ENCODE data around the gene RCC1.
A peak's percentile ranks its signal among the peaks of the same experiment; 100 is the strongest.
"Not testable (repeated sequence)": the region's sequence is repeated elsewhere in the genome, so short reads cannot be mapped to it uniquely, and the experiment has no call there.

Gene RCC1

DNA sequence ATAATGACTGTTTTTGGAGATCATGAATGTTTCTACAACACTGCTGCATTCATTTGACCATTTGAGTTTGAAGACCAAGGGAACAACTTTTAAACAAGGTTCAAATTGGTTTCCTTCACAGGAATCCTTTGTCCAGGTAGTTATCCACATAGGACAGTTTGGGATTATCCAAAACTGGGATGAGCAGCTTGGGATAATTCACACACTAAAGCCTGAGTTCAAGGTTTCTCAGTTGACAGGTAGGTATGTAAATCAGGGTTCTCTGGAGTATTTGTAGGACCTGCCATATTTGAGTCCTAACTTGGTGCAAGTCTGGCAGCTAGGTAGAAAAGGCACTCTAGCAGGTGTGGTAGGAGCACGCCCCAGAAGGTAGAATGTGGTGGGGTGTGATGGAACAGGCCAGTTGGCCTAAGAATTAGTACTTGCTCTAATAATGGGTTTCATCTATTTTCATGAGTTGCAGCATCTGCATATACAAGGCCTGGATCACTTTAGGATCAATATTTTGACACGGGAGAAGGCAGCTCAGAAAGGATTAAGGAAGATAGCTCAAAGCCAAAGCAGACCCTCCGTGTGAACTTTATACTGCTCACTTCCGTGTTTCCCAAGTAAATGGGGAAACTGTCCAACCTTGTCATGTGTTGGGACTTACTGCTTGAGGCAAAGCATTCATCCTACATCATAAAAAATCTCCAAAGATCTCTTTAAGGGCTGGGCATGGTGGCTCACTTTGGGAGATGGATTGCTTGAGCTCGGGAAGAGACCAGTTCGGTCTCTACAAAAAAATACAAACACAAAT, 72.1 kb downstream of the RCC1 start:
- intact Hi-C loops (cut with DNase I), result no loop called here
- DNase-seq, result no peak

DNA sequence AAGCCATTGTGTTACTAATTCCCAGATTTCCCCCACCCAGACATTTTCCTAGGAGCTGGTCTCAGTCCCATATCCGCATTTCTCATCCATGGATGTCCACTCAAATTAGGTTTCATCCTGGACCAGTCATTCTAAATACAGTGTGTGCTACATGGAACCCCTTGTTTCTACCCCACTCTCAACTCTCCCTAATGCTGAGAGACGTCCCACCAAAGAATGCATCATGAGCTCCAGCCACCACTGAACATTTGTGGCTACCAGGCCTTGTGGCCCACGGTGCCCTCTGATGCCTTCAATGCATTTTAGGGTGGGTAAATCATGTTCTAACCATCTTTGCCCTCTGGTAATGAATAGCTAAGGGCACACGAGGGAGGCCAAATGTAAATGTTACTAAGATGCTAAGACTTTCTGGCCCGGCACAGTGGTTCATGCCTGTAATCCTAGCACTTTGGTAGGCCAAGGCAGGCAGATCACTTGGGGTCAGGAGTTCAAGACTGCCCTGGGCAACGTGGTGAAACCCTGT, 72.9 kb downstream of the RCC1 start:
- intact Hi-C loops (cut with DNase I), result no loop called here
- no peak for DNase-seq

DNA sequence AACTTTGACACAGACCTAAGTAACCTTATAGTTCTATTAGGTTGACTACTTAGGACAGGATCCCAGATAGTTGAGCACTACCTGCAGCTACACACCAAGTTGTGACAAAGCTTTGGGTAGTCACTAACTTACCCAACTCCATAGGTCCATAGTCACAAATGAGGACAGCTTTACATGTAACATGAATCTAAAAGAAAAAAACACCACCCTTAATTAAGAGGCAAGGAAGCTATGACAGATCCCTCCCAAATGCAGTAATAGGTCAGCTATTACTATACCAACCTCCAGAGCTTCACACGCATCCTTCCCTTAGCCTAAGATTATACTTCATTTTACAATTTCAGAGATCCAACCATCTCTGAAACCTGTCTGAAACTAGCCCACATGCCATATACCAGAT, 73.6 kb downstream of the RCC1 start:
- intact Hi-C loops (cut with DNase I), result no loop called here
- DNase-seq, result no peak

DNA sequence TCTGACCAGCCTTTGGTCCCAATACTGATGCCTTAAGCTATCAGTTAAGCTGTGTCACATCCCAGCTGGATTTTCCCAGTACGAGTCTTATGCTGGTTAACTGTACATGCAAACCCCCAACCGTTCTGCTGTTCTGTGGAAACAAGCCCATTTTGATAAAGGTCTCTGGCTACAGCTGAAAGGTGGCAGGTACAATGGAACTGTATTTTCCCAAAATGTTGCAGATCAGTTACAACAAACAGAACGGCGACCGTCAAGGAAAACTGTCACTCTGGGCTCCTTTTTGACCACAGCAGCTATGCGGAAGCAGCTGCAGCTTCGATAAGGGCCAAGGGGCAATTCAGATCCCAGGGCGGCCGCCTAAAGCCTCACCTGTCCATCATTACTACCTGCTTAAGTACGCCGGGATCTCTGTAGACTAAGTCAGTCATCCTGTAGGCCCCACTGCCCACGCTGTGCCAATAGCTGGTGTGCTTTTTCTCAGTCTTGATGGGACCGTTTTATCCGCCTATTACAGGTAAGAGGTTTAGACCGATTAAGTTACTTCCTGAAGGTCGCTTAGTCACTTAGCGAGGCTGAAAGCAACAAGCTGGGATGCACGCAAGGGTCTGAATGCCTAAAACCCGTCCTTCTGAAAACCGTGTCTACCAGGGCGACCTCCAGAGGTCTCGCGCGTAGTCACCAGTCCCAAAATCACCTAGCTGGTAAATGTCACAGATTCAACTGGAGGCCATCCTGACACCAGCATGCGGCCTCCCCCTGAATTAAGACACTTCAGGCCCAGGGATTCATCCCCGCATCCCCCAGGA, 75.1 kb downstream of the RCC1 start:
- intact Hi-C loops (cut with DNase I), result loop anchor here (5.0 kb wide), 1 partner anchor 64 kb away; no protein-coding TSS in a partner anchor
- DNase-seq, result peak in 32 of 42 donors; percentile 9 to 73 (median 41)

DNA sequence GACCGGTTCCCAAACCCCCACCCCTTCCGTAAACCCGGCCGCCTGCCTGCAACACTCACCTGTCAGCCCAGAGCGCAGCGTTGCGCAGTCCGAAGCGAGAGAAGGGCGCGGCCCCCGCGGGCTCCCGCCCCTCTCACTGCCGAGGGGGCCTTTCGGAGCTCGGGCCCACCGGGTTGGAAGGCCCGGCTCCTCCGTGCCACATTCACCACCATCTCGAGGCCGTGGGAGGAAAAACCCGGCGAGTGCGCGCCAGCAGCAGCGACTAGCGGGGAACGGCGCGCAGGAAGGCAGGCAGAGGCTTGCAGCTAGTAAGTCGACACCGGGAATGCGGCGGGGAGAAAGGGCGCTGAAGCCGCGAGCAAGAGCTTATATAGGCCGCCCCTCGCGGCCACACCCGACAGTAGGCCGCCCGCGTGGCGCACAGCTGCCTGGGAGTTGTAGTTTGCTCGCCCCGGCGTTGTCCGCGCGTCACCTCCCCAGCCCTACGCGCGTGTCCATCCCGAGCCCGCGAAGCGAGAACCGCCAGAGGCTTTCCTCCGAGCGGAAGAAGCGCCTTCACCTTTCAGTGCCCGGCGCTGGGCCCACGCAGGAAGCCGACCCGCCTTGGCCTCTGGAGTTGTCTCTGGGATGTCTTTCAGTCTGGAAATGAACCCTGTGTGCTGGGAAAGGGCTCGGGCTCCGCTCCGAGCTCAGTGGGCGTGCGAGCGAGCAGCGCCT, 75.8 kb downstream of the RCC1 start:
- intact Hi-C loops (cut with DNase I), result loop anchor here (5.0 kb wide), 1 partner anchor 64 kb away; no protein-coding TSS in a partner anchor
- peak; percentile 93 to 99 (median 97) for DNase-seq

DNA sequence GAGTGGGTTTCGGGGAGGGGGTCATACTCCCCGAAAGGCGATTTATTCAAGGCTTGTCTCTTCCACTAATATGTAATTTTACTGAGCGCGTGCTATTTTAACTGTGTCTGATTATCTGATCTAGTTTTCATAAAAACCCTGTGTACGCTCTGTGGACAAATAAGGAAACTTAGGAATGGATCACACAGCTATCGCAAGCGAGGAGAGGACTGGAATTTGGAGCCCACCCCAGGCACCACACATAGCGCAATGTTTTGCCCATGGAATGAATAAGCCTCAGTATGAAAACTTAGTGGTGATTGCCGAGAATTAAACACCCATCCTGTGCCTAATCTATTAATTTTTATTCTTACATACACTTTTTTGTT, 76.4 kb downstream of the RCC1 start:
- no peak for DNase-seq
- intact Hi-C loops (cut with DNase I), result loop anchor here (5.0 kb wide), 1 partner anchor 65 kb away; no protein-coding TSS in a partner anchor

DNA sequence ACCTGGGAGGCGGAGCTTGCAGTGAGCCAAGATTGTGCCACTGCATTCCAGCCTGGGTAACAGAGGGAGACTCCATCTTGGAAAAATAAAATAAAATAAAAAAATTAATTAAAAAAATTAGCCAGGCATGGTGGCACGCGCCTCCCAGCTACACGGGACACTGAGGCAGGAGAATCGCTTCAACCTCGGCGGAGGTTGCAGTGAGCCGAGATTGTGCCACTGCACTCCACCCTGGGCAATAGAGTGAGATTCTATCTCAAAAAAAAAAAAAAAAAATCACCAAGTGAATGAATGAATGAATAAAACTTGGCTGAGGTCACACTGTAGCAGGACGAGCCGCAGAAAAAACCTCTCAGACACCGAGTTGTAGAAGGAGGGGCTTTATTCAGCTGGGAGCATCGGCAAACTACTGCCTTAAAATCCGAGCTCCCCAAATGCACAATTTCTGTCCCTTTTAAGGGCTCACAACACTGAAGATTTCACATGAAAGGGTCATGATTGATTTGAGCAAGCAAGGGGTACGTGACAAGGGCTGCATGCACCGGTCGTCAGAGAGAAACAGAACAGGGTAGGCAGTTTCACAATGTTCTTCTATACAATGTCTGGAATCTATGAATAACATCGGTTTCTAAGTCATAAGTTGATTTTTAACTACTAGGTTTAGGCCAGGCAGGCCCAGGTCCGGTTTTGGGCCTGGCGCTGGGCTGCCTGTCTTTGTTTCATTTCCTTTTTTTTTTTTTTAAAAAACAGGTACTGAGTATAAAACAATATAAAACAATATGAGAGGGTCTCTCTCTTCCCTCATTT, 80.9 kb downstream of the RCC1 start:
- DNase-seq; intact Hi-C loops (cut with DNase I): not testable (repeated sequence)

All from head of caudate nucleus (tissue), 42 donors.